ENCODE data around the gene BEST4.

DNA sequence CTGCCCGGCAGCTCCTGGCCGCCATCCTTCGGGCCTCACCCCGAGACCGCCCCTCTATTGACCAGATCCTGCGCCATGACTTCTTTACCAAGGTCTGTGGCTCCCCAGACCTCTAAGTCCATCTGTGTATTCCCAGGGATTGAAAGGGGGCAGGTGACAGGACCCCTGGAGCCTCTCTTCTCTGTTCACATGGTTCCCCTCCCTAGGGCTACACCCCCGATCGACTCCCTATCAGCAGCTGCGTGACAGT, 15.0 kb upstream of the BEST4 start:
- no peak for TF ChIP-seq CTCF (IDR thresholded peaks at IDR 0.05; ENCODE audit: poor library complexity, severe bottlenecking)
- no peak for TF ChIP-seq RAD21 (conservative IDR thresholded peaks at IDR 0.05)

Data from neural cell (in vitro differentiated cells).